GM18870 (cell line): ENCODE data around the gene MAEL.

Experiments
- ATAC-seq: cut with Tn5 transposase; IDR thresholded peaks from one replicate; pipeline ENCODE4 v1.9.1; 2021; ENCODE audit warnings: moderate library complexity; ENCODE audit not compliant: unreplicated experiment

MAEL gene

DNA sequence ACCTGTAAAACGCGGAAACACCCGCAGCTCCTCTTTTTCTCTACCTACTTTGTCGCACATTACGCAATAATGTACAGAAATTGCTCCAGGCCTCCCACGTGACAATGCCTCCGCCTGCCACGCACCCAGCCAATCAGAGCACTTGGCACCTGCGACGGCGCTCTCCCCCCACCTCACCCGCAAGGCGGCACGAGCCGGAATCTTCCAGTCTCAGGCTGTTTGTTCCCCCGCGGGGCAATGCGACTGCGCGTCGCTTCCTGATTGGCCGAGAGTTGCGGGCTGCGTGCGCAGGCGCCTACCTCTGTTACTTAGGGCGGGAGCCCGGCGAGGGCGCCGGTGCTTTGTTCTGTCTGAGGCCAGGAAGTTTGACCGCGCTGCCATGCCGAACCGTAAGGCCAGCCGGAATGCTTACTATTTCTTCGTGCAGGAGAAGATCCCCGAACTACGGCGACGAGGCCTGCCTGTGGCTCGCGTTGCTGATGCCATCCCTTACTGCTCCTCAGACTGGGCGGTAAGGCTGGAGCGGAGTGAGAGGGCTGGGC, at the start of gene MAEL:
Gene MAEL (plus strand): TSS at position 307 of the 542 bp plus-strand sequence. CDS start 73 bp downstream, at position 380.
- ATAC-seq: no peak

DNA sequence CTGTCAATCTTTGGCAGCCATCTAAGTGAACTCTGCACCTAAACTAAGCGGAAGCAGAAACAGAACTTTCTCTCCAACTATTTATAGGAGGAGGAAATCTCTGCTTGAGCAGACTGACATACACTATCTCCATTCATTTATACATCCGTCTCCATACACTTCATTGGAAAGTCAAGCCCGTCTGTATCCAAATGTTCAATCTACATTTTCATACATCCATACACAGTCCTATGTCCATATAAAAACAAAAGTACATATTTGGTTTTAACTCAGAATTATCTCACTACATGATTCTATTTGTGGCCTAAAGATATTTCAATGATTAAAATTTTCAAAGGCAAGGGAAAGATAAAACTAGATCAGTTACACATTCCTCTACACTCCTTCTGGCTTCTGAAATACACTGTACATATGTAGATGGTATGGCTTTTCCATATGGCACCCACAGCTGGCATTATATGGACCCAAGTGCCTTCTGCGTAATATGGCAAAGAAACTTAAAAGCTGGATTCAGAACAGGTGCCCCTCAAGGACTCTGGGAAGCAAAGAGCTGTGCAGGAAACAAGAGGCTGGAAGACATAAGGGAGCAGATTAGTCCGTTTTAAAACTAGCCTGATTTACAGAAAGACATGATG, 49.2 kb upstream of the MAEL start:
- no peak for ATAC-seq

DNA sequence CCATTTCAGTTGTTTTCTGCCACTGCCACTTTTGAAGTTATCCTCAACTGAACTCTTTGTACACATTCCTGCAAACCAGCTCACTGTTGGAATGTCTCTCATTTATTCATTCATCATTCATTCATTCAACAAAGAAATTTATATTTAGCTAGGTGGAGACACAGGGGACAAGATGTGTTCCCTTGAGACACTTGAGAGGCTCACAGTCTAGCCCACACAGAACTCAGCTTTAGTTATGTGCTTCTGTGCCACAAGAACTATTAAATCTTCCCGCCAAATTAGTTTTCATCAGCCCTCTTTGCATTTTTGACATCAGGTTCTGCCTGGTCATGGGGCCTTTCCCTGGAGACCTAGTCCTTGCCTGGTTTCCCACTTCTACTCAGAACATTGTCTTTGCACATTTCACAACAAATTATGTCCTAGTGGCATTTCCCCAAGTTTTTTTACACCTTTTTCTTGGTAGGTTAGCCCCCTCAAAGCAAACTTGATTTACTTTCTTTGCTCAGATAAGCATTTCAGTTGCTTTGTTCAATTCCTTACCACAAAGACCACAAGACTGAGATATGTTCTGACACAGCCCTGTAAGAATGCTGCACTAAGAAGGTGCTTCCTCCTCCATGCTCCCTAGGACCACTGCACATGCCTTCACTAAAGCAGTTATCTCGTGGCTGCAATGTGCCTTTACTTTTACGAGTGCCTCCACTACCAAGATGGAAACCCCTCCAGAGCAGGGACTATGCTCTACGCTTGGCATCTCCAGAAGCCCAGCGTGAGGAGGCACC, 44.7 kb upstream of the MAEL start:
- ATAC-seq: peak; percentile 55

DNA sequence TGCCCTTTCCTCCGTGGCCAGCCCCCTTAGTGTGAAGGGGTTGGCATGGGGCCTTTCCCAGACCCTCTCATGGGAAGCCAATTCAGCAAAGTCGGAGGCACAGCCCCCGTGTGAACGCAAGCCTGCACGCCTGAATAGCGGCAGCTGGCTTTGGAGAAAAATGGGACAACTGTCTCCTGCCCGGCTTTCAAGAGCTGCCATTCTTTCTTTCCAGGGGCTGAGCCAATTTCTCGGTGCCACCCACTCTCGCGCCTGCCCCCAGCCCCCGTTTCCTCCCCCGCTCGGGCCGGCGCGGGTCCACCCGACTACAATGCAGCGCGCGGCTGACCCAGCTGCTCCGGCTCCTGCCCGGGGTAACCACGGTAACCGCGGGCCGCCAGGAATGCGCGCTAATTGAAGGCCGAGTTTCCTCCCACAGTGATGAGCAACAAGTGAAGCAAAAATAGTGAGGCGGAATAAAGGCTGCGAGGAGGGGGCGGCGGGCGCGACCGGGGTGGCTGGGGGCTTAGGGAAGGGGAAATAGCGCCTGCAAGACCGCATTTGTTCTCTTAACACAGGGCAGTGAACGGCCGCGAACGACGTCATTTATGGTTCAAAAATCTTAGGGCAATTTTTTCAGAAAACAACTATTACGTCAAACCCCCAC, 41.6 kb upstream of the MAEL start:
- no peak for ATAC-seq

DNA sequence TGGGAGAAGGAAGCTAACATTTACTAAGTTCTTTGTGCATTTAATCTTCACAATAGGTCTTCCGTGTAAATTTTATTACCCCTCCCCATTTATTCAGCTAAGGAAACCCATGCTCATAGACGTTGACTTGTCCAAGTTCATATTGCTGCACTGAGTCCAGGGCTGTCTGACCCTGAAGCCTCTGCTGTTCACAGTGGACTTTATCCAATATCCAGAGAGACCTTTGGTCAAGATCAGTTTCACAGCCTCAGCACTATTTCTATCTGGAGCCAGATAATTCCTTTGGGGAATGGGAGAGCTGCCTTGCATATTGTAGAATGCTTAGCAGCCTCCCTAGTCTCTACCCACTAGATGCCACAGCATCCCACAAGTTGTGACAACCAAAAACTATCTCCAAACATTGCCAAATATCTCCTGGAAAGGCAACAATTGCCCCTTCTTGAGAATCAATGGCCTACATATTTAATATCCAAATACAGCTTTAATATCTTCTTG, 40.2 kb upstream of the MAEL start:
- ATAC-seq: no peak

DNA sequence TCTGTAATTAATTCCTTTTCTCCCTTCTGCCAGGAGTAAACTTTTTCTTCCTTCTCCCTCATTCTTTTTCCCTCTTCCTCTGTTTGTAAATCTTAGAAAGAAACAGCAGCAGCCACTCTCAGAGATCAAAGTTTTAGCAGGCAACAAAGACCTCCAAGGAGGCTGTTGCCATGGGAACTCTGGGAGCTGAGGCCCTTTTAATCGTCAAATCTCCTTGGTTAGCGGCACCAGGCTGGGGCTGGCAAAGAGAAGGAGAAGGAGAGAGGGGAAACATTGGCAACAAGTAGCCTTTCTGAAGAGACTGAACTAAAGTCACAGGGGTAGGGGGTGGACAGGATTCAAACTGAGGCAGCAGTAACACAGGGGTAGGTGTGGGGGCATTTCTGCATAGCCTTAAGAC, 38.9 kb upstream of the MAEL start:
- ATAC-seq: no peak

DNA sequence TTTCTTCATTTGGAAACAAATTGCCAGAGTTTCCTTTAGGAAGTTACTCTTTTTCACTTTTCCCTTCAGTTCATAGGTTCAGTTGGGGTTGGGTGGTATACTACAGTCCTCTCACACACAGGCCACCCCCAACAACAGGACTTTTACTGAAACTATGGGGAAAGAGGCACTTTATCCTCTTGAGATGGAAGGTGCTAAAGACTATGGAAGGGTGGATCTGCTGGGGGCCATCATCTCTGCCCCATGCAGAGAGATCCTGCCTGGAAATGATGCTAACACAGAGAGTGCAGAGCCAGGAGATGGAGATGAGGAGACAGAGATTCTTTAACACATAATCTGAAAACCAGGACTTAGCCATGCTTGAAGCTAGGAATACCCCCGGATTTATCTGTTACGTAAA, 38.0 kb upstream of the MAEL start:
- no peak for ATAC-seq

DNA sequence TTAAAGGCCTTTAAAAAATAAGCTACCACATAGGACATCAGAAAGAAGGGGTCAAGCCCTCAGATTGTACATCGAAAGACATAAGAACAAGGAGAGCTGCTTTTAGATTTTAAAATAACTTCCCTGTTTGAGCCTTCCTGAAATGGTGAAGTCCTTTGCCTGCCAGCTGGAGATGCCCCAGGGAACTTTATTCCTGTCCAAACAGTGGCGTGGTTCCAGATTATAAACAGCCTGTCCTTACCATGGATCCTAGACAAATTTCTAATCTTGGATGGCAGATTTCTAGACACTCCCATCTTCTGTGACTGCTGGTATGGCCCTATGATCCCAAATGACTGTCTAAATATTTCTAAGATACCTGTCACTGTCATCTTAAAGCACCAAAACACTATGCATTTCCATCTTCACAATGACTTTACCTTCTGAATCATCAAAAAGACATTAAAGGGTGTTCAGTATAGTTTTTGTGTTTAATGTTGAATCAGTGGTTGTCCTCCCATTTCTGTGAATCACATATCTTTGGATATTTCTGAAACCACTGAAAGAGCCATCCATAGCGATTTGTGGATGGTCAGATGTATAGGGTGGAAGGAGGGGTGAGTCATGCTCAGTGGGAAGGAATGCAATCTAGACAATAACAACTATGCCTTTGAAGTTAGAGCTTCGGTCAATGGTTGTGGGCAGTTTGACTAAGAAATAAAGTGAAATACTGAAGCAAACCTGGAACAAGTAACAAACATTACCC, 36.9 kb upstream of the MAEL start:
- no peak for ATAC-seq

DNA sequence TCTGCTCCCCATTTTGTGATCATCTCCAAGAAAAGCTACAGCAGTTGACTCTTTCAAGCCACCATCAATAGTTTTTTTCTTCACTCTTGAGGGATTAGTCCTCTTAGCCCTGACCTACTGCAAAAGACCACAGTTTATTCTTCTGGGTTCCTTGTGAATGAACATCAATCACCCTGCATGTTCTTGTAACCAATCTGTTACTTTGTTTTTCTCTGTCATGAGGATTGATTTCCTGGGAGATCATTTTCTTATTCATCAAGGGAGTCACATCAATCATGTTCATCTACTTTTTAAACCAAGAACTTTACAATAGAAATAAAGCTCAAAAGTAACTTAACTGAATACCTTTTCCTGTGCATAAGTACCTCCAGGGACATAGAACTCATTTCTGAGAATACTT, 35.6 kb upstream of the MAEL start:
- ATAC-seq: no peak

- no peak for ATAC-seq
These were observed 32.8 kb upstream of the MAEL start for GRCh38 chr1:166956057-166956850.

GRCh38 chr1:166956872-166957271, 32.2 kb upstream of the MAEL start:
- no peak for ATAC-seq

GRCh38 chr1:166960858-166961474, 28.1 kb upstream of the MAEL start:
- peak; percentile 49 for ATAC-seq

- peak; percentile 72 for ATAC-seq
These were observed 19.9 kb upstream of the MAEL start for GRCh38 chr1:166969074-166969677.

- ATAC-seq: no peak
These were observed 17.8 kb upstream of the MAEL start for GRCh38 chr1:166971252-166971651.

- no peak for ATAC-seq
These were observed 16.9 kb upstream of the MAEL start for GRCh38 chr1:166972193-166972592.

DNA sequence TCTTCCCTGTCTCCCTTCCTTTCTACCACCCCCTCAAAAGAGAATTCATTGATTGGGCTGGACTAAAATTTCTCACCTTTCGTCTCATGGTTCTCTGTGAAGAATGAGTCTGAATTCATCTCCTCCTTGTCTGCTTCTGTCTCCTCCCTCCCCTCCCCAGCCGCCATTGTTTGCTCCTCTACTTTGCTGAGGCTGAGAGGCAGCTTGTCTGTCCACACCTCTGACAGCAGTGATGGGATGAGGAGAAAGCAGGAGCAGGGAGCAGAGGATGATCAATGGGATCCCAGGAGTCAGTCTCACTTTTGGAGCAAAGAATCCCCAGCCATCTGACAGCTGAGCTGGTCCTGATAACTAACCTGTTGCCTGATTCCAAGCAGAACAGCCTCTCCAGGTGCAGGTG, 16.3 kb upstream of the MAEL start:
- ATAC-seq: no peak

DNA sequence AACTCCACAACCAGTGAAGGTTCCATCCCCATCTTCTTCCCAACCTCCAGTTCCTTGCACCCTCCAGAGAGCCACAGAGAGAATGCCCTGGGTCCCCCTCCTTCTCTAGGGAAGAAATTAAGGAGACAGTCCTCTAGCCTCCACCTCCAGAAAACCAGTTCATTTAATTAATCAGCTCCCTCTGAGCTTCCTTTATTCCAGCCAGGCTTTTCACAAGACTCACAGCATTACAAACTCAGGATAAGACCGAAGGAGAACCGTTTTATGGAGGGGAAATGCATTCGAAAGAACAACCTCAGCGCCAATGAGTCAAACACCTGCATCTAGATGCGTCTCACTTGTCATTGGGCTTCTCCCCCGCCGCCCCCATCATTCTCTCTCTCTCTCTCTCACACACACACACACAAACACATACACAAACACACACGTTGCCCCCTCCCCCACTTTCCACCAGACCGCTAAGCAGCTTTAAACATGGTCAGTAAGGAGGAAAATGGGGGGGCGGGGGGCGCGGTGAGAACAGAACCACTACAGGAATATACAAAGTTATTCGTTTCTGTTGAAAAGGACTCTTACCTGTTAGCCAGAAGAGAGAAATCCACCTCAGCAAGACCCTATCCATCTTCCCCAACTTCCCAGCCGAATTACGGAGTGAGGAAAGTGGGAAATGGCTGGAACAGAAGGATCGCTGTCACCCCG, 14.3 kb upstream of the MAEL start:
- ATAC-seq: no peak

- ATAC-seq: no peak
These were observed 13.5 kb upstream of the MAEL start, which contains the start of gene ILDR2 for GRCh38 chr1:166975361-166976129. Gene ILDR2, minus strand, starts transcription at chr1:166975540. Its CDS starts 272 bp downstream, at chr1:166975268.
